Lung (tissue), 12 donors: ENCODE results near the gene EYS. TPM values are rescaled to one million over a fixed set of nuclear protein-coding genes. Genes with fewer than 3 reads are reported as not detected.
A peak's percentile ranks its signal among the peaks of the same experiment; 100 is the strongest.
"Not testable (repeated sequence)": the region's sequence is repeated elsewhere in the genome, so short reads cannot be mapped to it uniquely, and the experiment has no call there.

ENCODE experiments used
- ATAC-seq: fragments of 200-7000 bp; cut with Tn5 transposase; one replicate; pipeline ENCODE4 v1.9.1; 2020; ENCODE audit warnings: moderate number of reproducible peaks; ENCODE audit not compliant: insufficient read depth, low FRiP score
- DNase-seq, 3 donors: peaks; one replicate each; pipeline ENCODE4 v3.0.0-alpha.2; 2013 to 2017
- H3K27ac ChIP-seq, 2 donors: one replicate each; pipeline ENCODE4 v1.5.1; 2013; ENCODE audit warnings: mild to moderate bottlenecking in 2 of 2, moderate library complexity in 2 of 2, control low read depth in 1 of 2, inconsistent platforms in 1 of 2, low read depth in 1 of 2, low read length in 1 of 2
- H3K27me3 ChIP-seq, 3 donors: one replicate each; pipeline ENCODE4 v1.5.1; 2013; ENCODE audit warnings: low read length in 2 of 3; ENCODE audit not compliant: control insufficient read depth in 3 of 3, insufficient read depth in 3 of 3
- H3K36me3 ChIP-seq, 4 donors: one replicate each; pipeline ENCODE4 v1.5.1; 2013; ENCODE audit warnings: low read length in 4 of 4, mild to moderate bottlenecking in 1 of 4, moderate library complexity in 1 of 4; ENCODE audit not compliant: control insufficient read depth in 4 of 4, insufficient read depth in 4 of 4
- H3K4me1 ChIP-seq, 5 donors: one replicate each; pipeline ENCODE4 v1.5.1; 2013; ENCODE audit warnings: low read length in 5 of 5, mild to moderate bottlenecking in 2 of 5, moderate library complexity in 1 of 5; ENCODE audit not compliant: control insufficient read depth in 5 of 5, insufficient read depth in 5 of 5
- H3K4me3 ChIP-seq: one replicate; pipeline ENCODE4 v1.5.1; 2013; ENCODE audit warnings: mild to moderate bottlenecking, control low read depth, moderate library complexity
- H3K9ac ChIP-seq, 2 donors: one replicate each; pipeline ENCODE4 v1.5.1; 2013; ENCODE audit warnings: low read length in 2 of 2, control low read depth in 1 of 2; ENCODE audit not compliant: insufficient read depth in 1 of 2
- H3K9me3 ChIP-seq, 4 donors: one replicate each; pipeline ENCODE4 v1.5.1; 2013; ENCODE audit warnings: low read length in 3 of 4, mild to moderate bottlenecking in 1 of 4, moderate library complexity in 1 of 4; ENCODE audit not compliant: control insufficient read depth in 4 of 4, insufficient read depth in 3 of 4
- CTCF ChIP-seq: IDR thresholded peaks from 2 replicates; pipeline ENCODE4 v1.5.1; 2012; ENCODE audit warnings: mild to moderate bottlenecking; ENCODE audit errors: control extremely low read depth, extremely low read depth
- WGBS, 2 donors: extraction: QIAGEN DNeasy Blood & Tissue Kit; methylation state at CpG; one replicate each; pipeline ENCODE4 v1.1.7; 2013; 5-methylcytosine and 5-hydroxymethylcytosine counted together
- polyA plus RNA-seq, 2 donors: library from polyadenylated mRNA; stranded (reverse); fragments of 200-250 nt; gene quantifications; one replicate each; pipeline ENCODE4 v1.2.1, GENCODE V29; 2013
- total RNA-seq, 2 donors: library from RNA; depleted of rRNA in 1 of 2; stranded (reverse); fragments of >200 nt in 1 of 2; gene quantifications; one replicate each; pipeline ENCODE4 v1.2.1, GENCODE V29; 2014 to 2021
- donor health status: control.
- donor health status: control.
- donor health status: Bipolar disorder and iron deficiency.
- donor health status: healthy.
- donor health status: DM: yes; HTN: yes; CAD: no.

Gene EYS
- total and polyA plus RNA-seq, 4 donors, result 0.06 to 0.34 (median 0.12) TPM

- TF ChIP-seq CTCF, result no peak
- Histone ChIP-seq H3K27me3 (no peaks in the 10 kb centered on the region), H3K36me3 (no peaks in the 10 kb centered on the region), H3K9ac (no peak overlapping the region), H3K27ac (peak overlapping the region in 1 of 2 donors; percentile 55), H3K4me3 (no peak overlapping the region), H3K4me1 (peaks cover 0 to 7% (median 0%) of the 10 kb centered on the region in 5 donors), H3K9me3 (no peaks in the 10 kb centered on the region)
- ATAC-seq (no peak), DNase-seq (no peak)
- WGBS, 2 donors, result 69 to 79% methylated on average over 3 of the region's 3 CpGs
Measured at GRCh38 chr6:63805345-63805744, 1901.7 kb downstream of the EYS start.

GRCh38 chr6:63804381-63804956 is 1902.6 kb downstream of the EYS start:
- TF ChIP-seq CTCF, result no peak
- Histone ChIP-seq H3K4me3 (no peak overlapping the region), H3K9ac (no peak overlapping the region), H3K27ac (no peak overlapping the region), H3K9me3 (no peaks in the 10 kb centered on the region), H3K4me1 (peaks cover 0 to 7% (median 0%) of the 10 kb centered on the region in 5 donors), H3K27me3 (no peaks in the 10 kb centered on the region), H3K36me3 (no peaks in the 10 kb centered on the region)
- no peak for ATAC-seq
- no peak for DNase-seq

- no peak for TF ChIP-seq CTCF
- peaks cover 0 to 7% (median 0%) of the 10 kb centered on the region in 5 donors for H3K4me1 ChIP-seq
- WGBS, 2 donors, result 97 to 98% methylated on average over 2 of the region's 2 CpGs
- no peak overlapping the region for H3K4me3 ChIP-seq
- H3K36me3 ChIP-seq, result no peaks in the 10 kb centered on the region
- no peaks in the 10 kb centered on the region for H3K9me3 ChIP-seq
- no peak overlapping the region for H3K27ac ChIP-seq
- H3K27me3 ChIP-seq, result no peaks in the 10 kb centered on the region
- ATAC-seq (no peak), DNase-seq (no peak)
- H3K9ac ChIP-seq, result no peak overlapping the region
Measured at GRCh38 chr6:63803371-63803770, 1903.7 kb downstream of the EYS start.

GRCh38 chr6:63802606-63803206 is 1904.3 kb downstream of the EYS start:
- Histone ChIP-seq H3K36me3 (no peaks in the 10 kb centered on the region), H3K4me3 (no peak overlapping the region), H3K9ac (no peak overlapping the region), H3K9me3 (no peaks in the 10 kb centered on the region), H3K27me3 (no peaks in the 10 kb centered on the region), H3K4me1 (peaks cover 0 to 7% (median 0%) of the 10 kb centered on the region in 5 donors), H3K27ac (no peak overlapping the region)
- whole genome bisulfite sequencing, 2 donors, result 54 to 56% methylated on average over 2 of the region's 2 CpGs
- ATAC-seq (no peak), DNase-seq (peak in 2 of 3 donors; percentile 21 to 26)
- peak; percentile 13 for TF ChIP-seq CTCF

- not testable (repeated sequence) for H3K4me1 ChIP-seq, H3K9ac ChIP-seq, DNase-seq, H3K27me3 ChIP-seq, H3K36me3 ChIP-seq, H3K4me3 ChIP-seq, H3K9me3 ChIP-seq, ATAC-seq, H3K27ac ChIP-seq
- 84 to 86% methylated on average over 7 of the region's 7 CpGs for WGBS, 2 donors
Measured at GRCh38 chr6:63800386-63800785, 1906.6 kb downstream of the EYS start.
